ENCODE measurements around the gene RNU7-1.
A peak's percentile ranks its signal among the peaks of the same experiment; 100 is the strongest.

RNU7-1 gene

DNA sequence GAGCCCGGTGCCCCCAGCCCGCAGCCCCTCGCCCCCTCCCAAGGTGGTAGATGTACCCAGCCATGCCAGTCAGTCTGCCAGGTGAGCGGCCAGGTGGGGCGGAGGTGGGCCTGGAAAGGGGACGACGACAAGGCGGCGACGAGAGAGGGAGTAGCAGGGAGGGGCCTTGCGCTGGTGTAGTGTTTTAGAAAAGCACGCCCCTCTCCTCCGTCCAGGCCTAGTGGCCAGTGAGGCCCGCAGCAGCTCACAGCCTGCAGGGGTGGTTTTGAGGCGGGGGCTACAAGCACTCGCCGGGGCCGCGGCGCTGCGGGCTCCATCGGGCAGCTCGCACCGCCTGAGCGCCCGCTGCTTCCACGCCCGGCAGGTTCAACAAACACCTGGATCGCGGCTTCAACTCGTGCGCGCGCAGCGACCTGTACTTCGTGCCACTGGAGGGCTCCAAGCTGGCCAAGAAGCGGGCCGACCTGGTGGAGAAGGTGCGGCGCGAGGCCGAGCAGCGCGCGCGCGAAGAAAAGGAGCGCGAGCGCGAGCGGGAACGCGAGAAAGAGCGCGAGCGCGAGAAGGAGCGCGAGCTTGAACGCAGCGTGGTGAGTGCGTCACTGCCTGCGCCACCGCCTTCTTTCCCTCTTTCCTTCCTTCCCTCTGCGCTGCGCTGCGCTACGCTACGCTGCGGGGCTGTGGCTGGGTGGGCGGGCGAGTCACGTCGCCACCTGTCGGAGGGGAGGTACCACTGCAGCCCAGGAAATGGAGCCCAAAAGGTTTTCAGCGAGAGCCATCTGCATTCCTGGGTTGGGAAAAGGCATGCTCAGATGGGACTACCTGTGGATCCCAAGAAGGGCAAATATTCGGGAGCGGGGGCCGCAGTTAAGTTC, 5.9 kb upstream of the RNU7-1 start:
- DNase-seq (ENCODE audit: low spot score), result peak; percentile 95

DNA sequence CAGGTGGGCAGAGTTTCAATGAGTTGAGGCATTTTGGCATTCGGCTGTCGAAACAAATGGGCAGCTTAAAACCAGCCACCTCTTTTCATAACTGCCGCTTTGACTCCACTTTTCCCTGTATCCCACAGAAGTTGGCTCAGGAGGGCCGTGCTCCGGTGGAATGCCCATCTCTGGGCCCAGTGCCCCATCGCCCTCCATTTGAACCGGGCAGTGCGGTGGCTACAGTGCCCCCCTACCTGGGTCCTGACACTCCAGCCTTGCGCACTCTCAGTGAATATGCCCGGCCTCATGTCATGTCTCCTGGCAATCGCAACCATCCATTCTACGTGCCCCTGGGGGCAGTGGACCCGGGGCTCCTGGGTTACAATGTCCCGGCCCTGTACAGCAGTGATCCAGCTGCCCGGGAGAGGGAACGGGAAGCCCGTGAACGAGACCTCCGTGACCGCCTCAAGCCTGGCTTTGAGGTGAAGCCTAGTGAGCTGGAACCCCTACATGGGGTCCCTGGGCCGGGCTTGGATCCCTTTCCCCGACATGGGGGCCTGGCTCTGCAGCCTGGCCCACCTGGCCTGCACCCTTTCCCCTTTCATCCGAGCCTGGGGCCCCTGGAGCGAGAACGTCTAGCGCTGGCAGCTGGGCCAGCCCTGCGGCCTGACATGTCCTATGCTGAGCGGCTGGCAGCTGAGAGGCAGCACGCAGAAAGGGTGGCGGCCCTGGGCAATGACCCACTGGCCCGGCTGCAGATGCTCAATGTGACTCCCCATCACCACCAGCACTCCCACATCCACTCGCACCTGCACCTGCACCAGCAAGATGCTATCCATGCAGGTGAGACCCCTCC, 5.0 kb upstream of the RNU7-1 start:
- no peak for DNase-seq (ENCODE audit: low spot score)

DNA sequence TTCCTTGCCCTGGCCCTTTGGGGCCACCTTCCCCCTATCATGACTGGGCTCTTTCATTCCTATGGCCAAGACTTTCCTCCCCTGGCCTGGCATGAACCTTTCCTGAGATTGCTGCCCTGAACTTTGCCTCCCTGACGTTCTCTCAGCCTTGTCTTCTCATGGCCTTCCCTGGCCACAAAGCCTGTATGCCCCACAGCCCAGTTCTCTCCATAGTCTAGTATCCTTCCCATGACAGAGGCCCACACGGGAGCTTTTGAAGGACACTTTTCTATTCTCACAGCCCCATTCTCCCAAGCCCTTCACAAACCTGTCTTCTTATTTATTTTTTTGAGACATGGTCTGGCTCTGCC, 4.5 kb upstream of the RNU7-1 start:
- DNase-seq (ENCODE audit: low spot score), result no peak

DNA sequence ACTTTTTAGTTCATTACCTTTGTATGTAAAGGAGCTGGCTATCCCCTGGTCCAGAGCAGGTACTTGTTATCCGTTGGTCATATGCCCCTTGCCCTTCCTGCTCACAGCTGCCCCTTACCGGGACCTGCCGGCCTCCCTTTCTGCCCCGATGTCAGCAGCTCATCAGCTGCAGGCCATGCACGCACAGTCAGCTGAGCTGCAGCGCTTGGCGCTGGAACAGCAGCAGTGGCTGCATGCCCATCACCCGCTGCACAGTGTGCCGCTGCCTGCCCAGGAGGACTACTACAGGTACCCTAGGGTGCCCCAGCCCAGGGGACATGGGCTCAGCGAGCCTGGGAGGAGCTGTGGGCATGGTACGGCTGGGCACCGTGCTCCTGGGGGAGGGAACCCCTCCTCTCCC, 2.3 kb upstream of the RNU7-1 start:
- DNase-seq (ENCODE audit: low spot score), result no peak

DNA sequence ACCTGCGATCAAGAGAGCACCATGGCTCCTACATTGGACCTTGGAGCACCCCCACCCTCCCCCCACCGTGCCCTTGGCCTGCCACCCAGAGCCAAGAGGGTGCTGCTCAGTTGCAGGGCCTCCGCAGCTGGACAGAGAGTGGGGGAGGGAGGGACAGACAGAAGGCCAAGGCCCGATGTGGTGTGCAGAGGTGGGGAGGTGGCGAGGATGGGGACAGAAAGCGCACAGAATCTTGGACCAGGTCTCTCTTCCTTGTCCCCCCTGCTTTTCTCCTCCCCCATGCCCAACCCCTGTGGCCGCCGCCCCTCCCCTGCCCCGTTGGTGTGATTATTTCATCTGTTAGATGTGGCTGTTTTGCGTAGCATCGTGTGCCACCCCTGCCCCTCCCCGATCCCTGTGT, 1.8 kb upstream of the RNU7-1 start:
- no peak for DNase-seq (ENCODE audit: low spot score)

DNA sequence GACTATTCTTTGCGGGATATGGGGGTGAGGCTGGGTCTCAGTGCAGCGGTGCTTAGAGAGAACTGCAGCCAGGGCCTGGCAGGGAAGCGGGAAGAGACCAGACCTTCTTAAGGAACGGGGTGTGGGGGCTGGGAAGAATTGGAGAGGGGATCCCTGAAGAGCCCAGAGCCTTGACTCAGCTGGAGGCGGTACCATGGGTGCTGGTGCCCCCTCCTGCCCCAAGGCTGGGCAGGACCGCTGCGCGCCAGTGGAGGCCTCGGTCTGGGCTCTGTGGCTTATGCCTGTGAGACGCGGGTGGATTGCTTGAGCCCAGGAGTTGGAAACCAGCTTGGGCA, 1.3 kb upstream of the RNU7-1 start:
- no peak for DNase-seq (ENCODE audit: low spot score)

DNA sequence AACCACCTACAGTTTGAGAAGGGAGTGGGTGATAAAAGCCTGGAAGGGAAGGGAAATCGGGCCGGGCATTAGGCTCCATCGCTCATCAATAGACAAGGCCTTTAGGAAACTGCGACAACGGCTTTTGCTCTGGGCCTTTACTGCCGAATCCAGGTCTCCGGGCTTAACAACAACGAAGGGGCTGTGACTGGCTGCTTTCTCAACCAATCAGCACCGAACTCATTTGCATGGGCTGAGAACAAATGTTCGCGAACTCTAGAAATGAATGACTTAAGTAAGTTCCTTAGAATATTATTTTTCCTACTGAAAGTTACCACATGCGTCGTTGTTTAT, 261 bp upstream of the RNU7-1 start:
- peak; percentile 88 for DNase-seq (ENCODE audit: low spot score)

DNA sequence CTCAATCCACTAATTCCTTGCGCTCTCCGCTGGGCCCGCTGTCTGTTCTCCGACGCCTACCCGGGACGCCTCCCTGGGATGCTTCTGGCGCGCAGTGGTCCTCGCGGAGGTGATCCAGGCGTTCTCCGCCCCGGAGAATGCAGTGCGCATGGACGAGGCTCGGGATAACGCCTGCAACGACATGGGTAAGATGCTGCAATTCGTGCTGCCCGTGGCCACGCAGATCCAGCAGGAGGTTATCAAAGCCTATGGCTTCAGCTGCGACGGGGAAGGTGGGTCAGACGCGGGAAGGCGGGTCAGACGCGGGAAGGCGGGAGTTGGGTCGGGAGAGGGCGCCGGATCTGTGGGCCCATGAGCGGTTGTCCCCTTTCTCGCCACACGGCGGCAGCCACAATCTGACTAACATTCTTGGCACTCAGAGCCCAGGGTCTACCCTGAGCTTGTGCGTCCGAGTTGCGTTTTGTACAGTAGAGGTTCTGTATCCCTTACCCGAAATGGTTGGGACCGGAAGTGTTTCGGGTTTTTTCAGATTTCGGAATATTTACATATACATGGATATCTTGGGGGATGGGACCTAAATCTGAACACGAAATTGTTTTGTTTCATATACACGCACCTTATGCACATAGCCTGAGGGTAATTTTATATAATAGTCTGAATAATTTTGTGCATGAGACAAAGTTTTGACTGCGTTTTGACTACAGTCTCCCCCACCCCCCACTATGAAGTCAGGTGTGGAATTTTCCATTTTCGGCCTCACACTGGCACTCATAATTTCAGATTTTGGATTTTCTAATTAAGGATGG, 968 bp downstream of the RNU7-1 start:
- peak; percentile 95 for DNase-seq (ENCODE audit: low spot score)

DNA sequence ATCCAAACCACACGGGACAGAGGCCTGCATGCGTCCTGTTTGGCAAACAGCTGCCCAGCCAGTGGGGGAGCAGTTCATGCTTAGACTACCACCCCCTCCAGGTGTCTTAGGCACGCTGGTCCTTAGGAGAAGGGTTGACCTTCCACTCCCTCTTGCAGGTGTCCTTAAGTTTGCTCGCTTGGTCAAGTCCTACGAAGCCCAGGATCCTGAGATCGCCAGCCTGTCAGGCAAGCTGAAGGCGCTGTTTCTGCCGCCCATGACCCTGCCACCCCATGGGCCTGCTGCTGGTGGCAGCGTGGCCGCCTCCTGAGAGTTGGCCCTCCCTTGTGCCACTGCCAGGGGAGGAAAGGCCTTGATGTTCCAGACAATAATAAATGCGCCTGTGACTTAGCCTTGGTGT, 2.0 kb downstream of the RNU7-1 start:
- no peak for DNase-seq (ENCODE audit: low spot score)

DNA sequence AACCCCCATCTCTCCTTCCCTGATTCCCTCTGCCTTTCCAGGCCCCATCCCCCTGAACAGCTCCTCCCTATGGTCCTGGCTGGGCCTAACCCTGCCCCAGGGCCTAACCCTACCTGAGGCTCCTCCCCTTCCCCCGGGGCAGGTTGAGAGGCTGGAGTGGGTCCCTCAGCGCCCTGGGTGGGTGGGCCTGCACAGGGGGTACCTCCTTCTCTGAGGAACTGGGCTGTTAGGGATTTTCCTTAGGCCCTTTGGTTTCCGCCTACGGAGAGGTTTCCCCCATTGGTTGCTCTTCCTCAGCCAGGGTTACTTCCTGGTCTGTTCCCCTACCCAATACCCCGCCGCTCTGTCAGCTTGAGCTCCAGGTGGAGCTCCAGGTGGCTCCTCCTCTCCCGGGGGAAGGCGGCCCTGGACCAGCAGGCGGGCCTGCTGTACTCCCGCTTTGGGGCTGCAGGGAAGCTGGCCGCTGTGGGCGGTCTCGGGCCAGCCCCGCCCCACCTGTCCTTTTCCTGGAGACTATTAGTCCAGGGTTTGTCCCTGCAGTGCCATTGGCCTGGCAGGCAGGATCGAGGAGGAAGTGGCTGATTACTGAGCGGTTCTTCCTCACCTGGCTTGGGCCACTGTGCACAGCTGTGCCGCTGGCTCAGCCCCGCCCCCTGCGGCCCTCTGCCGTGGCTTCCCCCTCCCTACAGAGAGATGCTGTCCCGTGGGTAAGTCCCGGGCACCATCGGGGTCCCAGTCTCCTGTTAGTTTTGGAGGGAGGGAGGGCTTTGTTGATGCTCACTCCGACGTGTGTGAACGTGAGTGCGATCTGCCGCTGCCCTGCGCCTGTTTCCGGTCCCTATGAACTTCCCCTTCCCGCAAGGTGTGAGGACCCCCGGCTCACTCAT, 2.7 kb downstream of the RNU7-1 start:
- DNase-seq (ENCODE audit: low spot score), result peak; percentile 70

DNA sequence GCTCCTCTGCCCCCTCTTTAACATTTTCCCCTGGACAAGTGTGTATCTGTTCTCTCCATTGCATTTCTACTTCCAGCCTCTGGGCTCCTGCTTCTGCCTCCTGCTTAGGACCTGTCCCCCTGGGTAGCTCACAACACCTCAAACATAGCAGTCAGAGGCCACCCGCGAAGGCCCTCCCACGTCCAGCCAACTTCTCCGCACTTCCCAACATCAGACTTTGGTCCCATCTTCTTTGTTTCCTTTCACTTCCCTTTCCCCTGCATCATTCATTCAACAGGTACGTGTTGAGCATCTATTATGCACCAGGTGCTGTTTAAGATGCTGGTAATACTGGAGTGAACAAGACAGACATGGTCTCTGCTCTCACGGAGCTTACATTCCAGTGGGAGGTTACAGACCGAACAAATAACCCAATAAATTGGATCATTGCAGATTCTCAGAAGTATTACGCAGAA, 3.3 kb downstream of the RNU7-1 start:
- no peak for DNase-seq (ENCODE audit: low spot score)

DNA sequence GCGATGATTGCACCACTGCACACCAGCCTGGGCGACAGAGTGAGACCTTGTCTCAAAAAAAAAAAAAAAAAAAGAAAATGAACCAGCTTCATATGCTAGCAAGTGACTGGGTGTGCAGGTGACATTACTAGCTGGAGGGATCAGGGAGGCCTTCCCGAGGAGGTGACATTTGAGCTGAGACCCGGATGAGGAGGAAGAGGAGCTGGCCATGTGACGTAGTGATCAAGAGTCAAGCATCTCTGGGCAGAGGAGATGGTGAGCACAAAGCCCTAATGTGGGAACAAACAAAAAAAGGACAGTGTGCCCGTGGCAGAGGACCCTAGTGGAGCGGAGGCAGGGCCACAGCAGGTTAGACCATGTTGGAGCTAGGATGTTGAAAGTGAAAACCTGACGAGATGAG, 4.0 kb downstream of the RNU7-1 start:
- no peak for DNase-seq (ENCODE audit: low spot score)

DNA sequence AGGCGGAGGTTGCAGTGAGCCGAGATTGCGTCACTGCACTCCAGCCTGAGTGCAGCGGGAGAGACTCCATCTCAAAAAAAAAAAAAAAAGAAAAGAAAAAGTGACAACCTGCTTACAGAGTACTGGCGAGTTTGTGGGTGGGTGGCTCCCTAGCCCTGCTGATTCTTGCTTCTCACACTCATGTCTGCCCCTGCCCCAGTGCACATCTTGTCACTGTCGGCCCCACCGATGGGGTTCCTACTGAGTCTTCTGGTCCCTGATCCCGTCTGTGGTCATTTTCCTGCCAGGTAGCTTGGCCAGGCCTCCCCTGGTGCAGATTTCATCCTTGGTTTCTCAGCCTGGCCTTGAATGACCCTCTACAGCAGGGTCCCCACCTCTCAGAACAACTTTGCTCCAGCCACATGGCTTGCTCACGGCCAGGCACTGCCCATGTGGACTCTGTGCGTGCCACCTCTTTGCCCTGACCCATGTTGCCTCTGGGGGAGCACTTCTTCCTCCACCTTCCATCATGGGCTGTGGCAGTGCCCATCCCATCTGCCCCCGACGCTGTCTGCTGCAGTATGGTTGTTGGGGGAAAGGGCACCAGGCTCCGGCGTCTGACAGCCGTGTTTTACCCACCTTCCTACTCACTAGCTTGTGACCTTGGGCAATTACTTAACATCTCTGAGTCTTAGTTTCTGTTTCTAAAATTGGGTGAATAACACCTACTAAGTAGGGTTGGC, 5.4 kb downstream of the RNU7-1 start:
- peak; percentile 27 for DNase-seq (ENCODE audit: low spot score)

DNA sequence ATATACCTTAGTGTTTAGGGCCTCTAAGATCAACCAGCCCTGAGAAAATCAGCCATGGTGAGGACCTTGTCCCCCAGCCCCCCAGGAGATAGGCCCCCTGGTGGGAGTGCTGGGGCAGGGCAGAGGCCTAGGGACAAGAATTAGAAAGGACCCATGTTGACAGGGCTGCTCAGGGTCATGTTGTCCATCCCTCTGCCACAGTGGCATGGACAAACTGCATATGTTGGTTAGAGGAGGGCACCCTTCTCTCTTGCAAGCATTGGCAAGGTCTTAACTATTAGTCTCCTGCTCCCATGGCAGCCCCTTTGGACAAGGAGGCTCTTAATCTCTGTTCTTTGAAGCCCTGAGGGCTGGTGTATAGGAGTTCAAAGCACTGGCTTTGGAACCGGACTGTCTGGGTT, 6.8 kb downstream of the RNU7-1 start:
- DNase-seq (ENCODE audit: low spot score), result peak; percentile 54

DNA sequence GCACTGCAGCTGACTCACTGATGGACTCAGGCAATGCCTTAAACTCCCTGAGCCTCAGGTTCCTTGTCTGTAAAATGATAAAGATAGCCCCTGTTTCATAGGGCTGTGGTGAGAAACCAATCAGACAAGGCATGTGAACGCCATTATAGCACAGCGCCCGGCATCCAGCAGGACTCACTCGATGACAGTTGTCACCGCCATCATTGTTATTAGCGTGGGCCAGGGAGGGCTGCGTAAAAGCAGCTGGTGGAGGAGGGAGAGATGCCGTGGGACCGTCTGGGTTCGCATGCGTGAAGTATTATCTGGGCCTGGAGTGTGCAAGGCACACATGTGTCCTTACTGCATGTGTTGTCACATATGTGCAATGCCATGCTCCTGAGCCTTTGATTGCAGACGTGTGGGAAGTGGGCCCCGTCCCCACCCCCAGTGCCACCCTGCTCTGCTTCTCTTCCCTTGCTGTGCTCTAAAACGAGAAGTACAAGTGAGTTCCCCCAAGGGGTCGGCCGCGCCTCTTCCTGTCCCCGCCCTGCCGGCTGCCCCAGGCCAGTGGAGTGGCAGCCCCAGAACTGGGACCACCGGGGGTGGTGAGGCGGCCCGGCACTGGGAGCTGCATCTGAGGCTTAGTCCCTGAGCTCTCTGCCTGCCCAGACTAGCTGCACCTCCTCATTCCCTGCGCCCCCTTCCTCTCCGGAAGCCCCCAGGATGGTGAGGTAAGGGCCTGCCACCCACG, 7.4 kb downstream of the RNU7-1 start, which contains the start of gene PTPN6:
Gene PTPN6, plus strand, starts transcription at position 546 of the 730 bp plus-strand sequence. Its CDS starts 157 bp downstream, at position 703.
- DNase-seq (ENCODE audit: low spot score), result peak; percentile 70

DNA sequence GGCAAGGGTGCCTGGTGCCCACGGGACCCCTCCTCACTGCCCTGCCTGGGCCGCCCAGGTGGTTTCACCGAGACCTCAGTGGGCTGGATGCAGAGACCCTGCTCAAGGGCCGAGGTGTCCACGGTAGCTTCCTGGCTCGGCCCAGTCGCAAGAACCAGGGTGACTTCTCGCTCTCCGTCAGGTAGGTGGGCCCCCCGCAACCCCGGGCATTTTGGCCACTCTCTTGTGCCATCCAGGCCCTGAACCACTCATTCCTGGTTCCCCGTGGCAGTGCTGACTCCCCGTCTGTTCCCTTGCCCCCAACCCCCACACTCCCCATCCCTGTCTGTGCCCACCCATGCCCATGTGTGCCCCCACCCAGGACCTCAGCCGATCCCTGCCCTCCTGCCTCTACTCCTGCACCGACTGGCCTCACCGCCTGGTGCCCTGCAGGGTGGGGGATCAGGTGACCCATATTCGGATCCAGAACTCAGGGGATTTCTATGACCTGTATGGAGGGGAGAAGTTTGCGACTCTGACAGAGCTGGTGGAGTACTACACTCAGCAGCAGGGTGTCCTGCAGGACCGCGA, 8.0 kb downstream of the RNU7-1 start:
- DNase-seq (ENCODE audit: low spot score), result peak; percentile 20

DNA sequence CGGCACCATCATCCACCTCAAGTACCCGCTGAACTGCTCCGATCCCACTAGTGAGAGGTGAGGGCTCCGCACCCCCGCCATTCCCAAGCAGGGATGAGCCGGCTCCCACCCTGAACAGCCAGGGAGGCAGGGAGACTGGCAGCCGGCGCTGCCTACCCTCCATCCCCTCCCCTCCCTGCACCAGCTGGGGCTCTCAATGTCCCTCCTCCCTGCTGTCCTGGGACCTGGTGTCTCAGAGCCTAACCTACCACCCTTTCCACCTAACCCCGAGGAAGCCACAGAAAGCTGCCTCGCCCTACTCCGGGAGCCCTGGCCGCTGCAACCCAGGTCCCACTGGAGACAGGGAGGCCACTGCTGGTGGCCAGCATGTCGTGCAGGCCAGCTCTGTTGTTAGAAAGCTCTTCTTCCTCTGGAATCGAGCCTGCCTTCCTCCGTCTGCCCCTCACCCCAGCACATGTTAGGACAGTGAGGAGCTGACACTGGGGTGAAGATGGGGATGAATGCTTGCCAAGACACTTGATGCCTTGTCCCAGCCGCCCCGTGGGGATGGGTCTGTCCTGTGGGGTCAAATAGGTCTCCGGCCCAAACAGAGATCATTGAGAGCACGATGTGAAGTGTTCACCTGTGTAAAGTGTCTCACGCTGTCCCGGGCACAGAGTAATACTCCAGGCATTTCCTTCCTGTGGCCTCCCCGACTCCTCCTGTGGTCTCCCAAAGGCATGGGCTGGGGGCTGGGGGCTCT, 8.7 kb downstream of the RNU7-1 start:
- DNase-seq (ENCODE audit: low spot score), result peak; percentile 38

DNA sequence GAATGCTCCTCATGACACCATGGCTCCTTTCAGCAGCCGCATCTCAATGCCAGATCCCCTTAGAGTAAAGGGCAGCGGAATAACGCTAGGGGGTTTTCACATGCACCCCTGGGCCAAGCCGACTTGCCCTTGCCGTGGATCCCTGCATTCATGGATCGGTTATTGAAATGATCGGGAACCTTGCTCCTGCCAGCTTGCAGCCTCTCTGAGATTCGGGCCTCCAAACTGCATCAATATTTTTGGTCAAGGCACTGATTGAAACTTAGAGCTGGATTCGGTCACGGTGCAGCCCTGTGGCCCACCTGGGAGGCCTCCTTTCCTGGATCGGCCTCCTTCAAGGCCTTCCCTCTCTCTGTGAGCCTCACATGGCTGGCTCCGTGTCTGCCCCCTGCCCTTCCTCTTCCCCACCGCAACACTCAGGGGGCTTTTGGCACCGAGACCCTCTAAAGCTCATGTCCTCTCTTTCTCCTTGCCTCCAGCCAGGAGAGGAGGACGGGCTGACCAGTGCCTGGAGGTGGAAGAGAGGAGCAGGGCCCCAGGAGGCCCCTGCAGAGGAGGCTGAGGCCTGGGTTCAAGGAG, 9.3 kb downstream of the RNU7-1 start:
- peak; percentile 29 for DNase-seq (ENCODE audit: low spot score)

Measured in activated CD4-positive, alpha-beta T cell treated with anti-CD3 and anti-CD28 coated beads, Interleukin-2, Interleukin-4, amounts not matched to agents 100 ng/mL and 50 ng/mL, durations not matched to agents 16 hours and 8 hours (primary cell).